H1 (cell line): Measurements from ENCODE around the gene PDZD4. TPM values are rescaled to one million over a fixed set of nuclear protein-coding genes. Genes with fewer than 3 reads are reported as not detected.

Experiments used
- ASH2L ChIP-seq: fragments of 200-600, 300-600 bp; sonication (generic); IDR thresholded peaks from one replicate; pipeline ENCODE4 v1.7.1; 2017; ENCODE audit warnings: low read length
- CHD2 ChIP-seq: IDR thresholded peaks from 2 replicates; pipeline ENCODE4 v1.6.1; 2012; ENCODE audit warnings: low read length, improper control_type of control experiment
- EGR1 ChIP-seq: IDR thresholded peaks from 2 replicates; pipeline ENCODE4 v1.6.1; 2011; ENCODE audit warnings: low read depth, low read length, borderline replicate concordance
- JUND ChIP-seq: IDR thresholded peaks from 2 replicates; pipeline ENCODE4 v1.6.1; 2011; ENCODE audit warnings: mild to moderate bottlenecking, improper control_type of control experiment, low read length
- KDM1A ChIP-seq: fragments of 200-600, 300-600 bp; sonication (generic); IDR thresholded peaks from 2 replicates; pipeline ENCODE4 v1.7.1; 2016; ENCODE audit warnings: mild to moderate bottlenecking, low read length, borderline replicate concordance
- NRF1 ChIP-seq: IDR thresholded peaks from 2 replicates; pipeline ENCODE4 v1.6.1; 2011; ENCODE audit warnings: mild to moderate bottlenecking, low read depth, low read length, improper control_type of control experiment
- RXRA ChIP-seq: IDR thresholded peaks from 2 replicates; pipeline ENCODE4 v1.6.1; 2011; ENCODE audit warnings: low read depth, mild to moderate bottlenecking, low read length, moderate library complexity; ENCODE audit not compliant: insufficient read depth
- SP4 ChIP-seq: IDR thresholded peaks from 2 replicates; pipeline ENCODE4 v1.6.1; 2012; ENCODE audit warnings: low read length, inconsistent platforms
- SRF ChIP-seq: IDR thresholded peaks from 2 replicates; pipeline ENCODE4 v1.6.1; 2011; ENCODE audit warnings: mild to moderate bottlenecking, low read depth, low read length, moderate library complexity
- YY1 ChIP-seq: IDR thresholded peaks from 2 replicates; pipeline ENCODE4 v1.6.1; 2011; ENCODE audit warnings: low read depth, mild to moderate bottlenecking, low read length
- polyA plus RNA-seq, 7 experiments: library from polyadenylated mRNA; depleted of rRNA in 3 of 7; stranded (reverse) in 5 of 7; unstranded in 2 of 7; fragments of >200 nt in 5 of 7; fragments of 200-250 nt in 2 of 7; gene quantifications; 1 replicate in 5 of 7; 2 replicates in 1 of 7; 4 replicates in 1 of 7; pipeline versions ENCODE4 v1.2.1 to v1.2.3, GENCODE V29; 2011 to 2013; ENCODE audit warnings: missing spikeins in 2 of 7, mixed read lengths in 2 of 7
- total RNA-seq: library from RNA; stranded (reverse); fragmentation: NEBNext Ultra II Directional; extraction: Animal tissue kit (Norgen Biotek cat#: 25700); gene quantifications from 2 replicates; pipeline ENCODE4 v1.2.1, GENCODE V29; 2021
- TF ChIP-seq, protein P1 (sequence below): fragments of 300-600 bp; sonication (generic); IDR thresholded peaks from 2 replicates; pipeline ENCODE4 v1.7.1; 2012; ENCODE audit warnings: low read length, moderate library complexity, mild to moderate bottlenecking, inconsistent platforms; ENCODE audit not compliant: insufficient replicate concordance
- TF ChIP-seq, protein P2 (sequence below): IDR thresholded peaks from 2 replicates; pipeline ENCODE4 v1.6.1; 2012; ENCODE audit warnings: low read length, inconsistent platforms

Gene PDZD4
- total and polyA plus RNA-seq, 2 of the 8 experiments (the other 6 are each of a cell fraction or from before 2014, with no cell fraction given): 45.8 to 169 TPM

DNA sequence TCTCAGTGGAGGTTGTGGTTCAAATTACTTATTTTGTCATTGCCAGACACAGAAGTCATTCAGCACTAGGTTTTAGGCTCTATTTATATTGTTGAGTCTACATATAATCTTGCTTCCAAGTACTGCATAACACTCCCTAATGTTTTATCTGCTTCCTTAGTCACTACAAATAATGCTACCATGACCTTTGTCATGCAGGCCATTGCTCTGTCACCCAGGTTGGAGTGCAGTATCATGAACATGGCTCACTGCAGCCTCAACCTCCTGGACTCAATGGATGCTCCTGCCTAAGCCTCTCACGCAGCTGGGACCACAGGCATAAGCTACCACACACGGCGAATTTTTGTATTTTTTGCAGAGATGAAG, 23.5 kb upstream of the PDZD4 start (continued):
- TF ChIP-seq, protein P1, sequence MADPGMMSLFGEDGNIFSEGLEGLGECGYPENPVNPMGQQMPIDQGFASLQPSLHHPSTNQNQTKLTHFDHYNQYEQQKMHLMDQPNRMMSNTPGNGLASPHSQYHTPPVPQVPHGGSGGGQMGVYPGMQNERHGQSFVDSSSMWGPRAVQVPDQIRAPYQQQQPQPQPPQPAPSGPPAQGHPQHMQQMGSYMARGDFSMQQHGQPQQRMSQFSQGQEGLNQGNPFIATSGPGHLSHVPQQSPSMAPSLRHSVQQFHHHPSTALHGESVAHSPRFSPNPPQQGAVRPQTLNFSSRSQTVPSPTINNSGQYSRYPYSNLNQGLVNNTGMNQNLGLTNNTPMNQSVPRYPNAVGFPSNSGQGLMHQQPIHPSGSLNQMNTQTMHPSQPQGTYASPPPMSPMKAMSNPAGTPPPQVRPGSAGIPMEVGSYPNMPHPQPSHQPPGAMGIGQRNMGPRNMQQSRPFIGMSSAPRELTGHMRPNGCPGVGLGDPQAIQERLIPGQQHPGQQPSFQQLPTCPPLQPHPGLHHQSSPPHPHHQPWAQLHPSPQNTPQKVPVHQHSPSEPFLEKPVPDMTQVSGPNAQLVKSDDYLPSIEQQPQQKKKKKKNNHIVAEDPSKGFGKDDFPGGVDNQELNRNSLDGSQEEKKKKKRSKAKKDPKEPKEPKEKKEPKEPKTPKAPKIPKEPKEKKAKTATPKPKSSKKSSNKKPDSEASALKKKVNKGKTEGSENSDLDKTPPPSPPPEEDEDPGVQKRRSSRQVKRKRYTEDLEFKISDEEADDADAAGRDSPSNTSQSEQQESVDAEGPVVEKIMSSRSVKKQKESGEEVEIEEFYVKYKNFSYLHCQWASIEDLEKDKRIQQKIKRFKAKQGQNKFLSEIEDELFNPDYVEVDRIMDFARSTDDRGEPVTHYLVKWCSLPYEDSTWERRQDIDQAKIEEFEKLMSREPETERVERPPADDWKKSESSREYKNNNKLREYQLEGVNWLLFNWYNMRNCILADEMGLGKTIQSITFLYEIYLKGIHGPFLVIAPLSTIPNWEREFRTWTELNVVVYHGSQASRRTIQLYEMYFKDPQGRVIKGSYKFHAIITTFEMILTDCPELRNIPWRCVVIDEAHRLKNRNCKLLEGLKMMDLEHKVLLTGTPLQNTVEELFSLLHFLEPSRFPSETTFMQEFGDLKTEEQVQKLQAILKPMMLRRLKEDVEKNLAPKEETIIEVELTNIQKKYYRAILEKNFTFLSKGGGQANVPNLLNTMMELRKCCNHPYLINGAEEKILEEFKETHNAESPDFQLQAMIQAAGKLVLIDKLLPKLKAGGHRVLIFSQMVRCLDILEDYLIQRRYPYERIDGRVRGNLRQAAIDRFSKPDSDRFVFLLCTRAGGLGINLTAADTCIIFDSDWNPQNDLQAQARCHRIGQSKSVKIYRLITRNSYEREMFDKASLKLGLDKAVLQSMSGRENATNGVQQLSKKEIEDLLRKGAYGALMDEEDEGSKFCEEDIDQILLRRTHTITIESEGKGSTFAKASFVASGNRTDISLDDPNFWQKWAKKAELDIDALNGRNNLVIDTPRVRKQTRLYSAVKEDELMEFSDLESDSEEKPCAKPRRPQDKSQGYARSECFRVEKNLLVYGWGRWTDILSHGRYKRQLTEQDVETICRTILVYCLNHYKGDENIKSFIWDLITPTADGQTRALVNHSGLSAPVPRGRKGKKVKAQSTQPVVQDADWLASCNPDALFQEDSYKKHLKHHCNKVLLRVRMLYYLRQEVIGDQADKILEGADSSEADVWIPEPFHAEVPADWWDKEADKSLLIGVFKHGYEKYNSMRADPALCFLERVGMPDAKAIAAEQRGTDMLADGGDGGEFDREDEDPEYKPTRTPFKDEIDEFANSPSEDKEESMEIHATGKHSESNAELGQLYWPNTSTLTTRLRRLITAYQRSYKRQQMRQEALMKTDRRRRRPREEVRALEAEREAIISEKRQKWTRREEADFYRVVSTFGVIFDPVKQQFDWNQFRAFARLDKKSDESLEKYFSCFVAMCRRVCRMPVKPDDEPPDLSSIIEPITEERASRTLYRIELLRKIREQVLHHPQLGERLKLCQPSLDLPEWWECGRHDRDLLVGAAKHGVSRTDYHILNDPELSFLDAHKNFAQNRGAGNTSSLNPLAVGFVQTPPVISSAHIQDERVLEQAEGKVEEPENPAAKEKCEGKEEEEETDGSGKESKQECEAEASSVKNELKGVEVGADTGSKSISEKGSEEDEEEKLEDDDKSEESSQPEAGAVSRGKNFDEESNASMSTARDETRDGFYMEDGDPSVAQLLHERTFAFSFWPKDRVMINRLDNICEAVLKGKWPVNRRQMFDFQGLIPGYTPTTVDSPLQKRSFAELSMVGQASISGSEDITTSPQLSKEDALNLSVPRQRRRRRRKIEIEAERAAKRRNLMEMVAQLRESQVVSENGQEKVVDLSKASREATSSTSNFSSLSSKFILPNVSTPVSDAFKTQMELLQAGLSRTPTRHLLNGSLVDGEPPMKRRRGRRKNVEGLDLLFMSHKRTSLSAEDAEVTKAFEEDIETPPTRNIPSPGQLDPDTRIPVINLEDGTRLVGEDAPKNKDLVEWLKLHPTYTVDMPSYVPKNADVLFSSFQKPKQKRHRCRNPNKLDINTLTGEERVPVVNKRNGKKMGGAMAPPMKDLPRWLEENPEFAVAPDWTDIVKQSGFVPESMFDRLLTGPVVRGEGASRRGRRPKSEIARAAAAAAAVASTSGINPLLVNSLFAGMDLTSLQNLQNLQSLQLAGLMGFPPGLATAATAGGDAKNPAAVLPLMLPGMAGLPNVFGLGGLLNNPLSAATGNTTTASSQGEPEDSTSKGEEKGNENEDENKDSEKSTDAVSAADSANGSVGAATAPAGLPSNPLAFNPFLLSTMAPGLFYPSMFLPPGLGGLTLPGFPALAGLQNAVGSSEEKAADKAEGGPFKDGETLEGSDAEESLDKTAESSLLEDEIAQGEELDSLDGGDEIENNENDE: no peak
- TF ChIP-seq RXRA: no peak
- no peak for TF ChIP-seq CHD2
- TF ChIP-seq JUND: no peak
- no peak for TF ChIP-seq NRF1
- TF ChIP-seq EGR1: no peak
- TF ChIP-seq, protein P2, sequence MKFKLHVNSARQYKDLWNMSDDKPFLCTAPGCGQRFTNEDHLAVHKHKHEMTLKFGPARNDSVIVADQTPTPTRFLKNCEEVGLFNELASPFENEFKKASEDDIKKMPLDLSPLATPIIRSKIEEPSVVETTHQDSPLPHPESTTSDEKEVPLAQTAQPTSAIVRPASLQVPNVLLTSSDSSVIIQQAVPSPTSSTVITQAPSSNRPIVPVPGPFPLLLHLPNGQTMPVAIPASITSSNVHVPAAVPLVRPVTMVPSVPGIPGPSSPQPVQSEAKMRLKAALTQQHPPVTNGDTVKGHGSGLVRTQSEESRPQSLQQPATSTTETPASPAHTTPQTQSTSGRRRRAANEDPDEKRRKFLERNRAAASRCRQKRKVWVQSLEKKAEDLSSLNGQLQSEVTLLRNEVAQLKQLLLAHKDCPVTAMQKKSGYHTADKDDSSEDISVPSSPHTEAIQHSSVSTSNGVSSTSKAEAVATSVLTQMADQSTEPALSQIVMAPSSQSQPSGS: no peak
- no peak for TF ChIP-seq SRF
- TF ChIP-seq YY1: no peak
- no peak for TF ChIP-seq SP4
- no peak for TF ChIP-seq KDM1A
- no peak for TF ChIP-seq ASH2L
